Gastroesophageal sphincter (tissue), 4 donors: ENCODE measurements around the gene WFDC10A. TPM values are rescaled to one million over a fixed set of nuclear protein-coding genes. Genes with fewer than 3 reads are reported as not detected.
"Not testable (repeated sequence)": the region's sequence is repeated elsewhere in the genome, so short reads cannot be mapped to it uniquely, and the experiment has no call there.

ENCODE experiments used
- ATAC-seq: fragments of 150-250 bp; one replicate; pipeline ENCODE4 v1.9.1; 2016; ENCODE audit warnings: mild to moderate bottlenecking, moderate library complexity
- H3K27ac ChIP-seq, 4 donors: fragments of 200-600 bp; sonication (generic) in 3 of 4; 1 replicate in 3 of 4; 2 replicates in 1 of 4; pipeline ENCODE4 v1.5.1; 2016 to 2019
- H3K27me3 ChIP-seq: fragments of 200-600 bp; sonication (generic); one replicate; pipeline ENCODE4 v1.5.1; 2019
- H3K36me3 ChIP-seq, 2 donors: fragments of 200-600 bp; sonication (generic); one replicate each; pipeline ENCODE4 v1.5.1; 2019; ENCODE audit warnings: control low read depth in 1 of 2
- H3K4me1 ChIP-seq, 3 donors: fragments of 200-600 bp; sonication (generic); 1 replicate in 2 of 3; 2 replicates in 1 of 3; pipeline ENCODE4 v1.5.1; 2016 to 2019; ENCODE audit warnings: control low read depth in 2 of 3
- H3K4me3 ChIP-seq, 2 donors: fragments of 200-600 bp; sonication (generic); one replicate each; pipeline ENCODE4 v1.5.1; 2019; ENCODE audit warnings: mild to moderate bottlenecking in 1 of 2, moderate library complexity in 1 of 2
- H3K9me3 ChIP-seq, 3 donors: fragments of 200-600 bp; sonication (generic); one replicate each; pipeline ENCODE4 v1.5.1; 2017 to 2019; ENCODE audit warnings: control low read depth in 2 of 3
- CTCF ChIP-seq, 4 experiments: fragments of 200-600 bp in 2 of 4; fragments of 450-650 bp in 2 of 4; sonication (generic) in 1 of 4; IDR thresholded peaks; one replicate each; pipeline ENCODE4 v1.5.1; 2017 to 2019; ENCODE audit warnings: antibody characterized with exemption in 4 of 4, mild to moderate bottlenecking in 2 of 4, moderate library complexity in 2 of 4
- EP300 ChIP-seq: sonication (generic); formaldehyde crosslinking; IDR thresholded peaks from one replicate; pipeline ENCODE4 v1.6.1; 2017; ENCODE audit warnings: antibody characterized with exemption, mild to moderate bottlenecking
- POLR2A ChIP-seq, 2 donors: fragments of 450-650 bp; IDR thresholded peaks; one replicate each; pipeline ENCODE4 v1.6.1; 2017; ENCODE audit warnings: antibody characterized with exemption in 2 of 2, mild to moderate bottlenecking in 2 of 2, moderate library complexity in 1 of 2
- POLR2AphosphoS5 ChIP-seq: sonication (generic); formaldehyde crosslinking; IDR thresholded peaks from one replicate; pipeline ENCODE4 v1.6.1; 2017; ENCODE audit warnings: antibody characterized with exemption
- WGBS, 2 donors: methylation state at CpG; one replicate each; pipeline ENCODE4 v1.1.5; 2018; ENCODE audit warnings: low coverage in 1 of 2; 5-methylcytosine and 5-hydroxymethylcytosine counted together
- total RNA-seq, 4 donors: library from RNA; depleted of rRNA; stranded (reverse); fragments of >200 nt; gene quantifications; one replicate each; pipeline ENCODE4 v1.1.0, GENCODE V29; 2016

WFDC10A gene
- total RNA-seq = not detected

DNA sequence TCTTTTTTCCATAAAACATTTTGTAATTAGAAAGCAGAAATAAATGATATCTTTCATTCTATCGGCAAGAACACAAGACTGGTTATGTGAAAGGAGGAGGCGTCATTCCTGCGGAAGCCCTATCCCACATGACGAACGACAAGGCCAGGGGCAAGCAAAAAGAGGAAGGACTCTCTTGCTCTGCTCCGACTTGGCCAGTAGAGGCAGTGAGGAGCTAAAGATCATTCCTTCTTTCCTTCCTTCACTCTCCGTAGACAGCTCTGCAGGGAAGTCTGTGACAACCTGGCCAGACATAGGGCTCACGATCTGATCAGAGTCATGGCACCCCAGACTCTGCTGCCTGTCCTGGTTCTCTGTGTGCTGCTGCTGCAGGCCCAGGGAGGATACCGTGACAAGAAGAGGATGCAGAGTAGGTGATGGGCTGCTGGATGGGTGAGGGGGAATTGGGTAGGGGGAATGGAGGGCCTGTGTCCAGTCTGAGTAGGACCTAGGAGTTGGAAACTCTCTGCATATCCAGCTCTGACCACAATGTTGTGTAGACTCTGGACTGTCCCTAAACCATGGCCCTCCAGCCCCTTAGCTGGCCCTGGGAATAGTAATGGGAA is at the start of gene WFDC10A:
WFDC10A (plus strand) TSS at position 244 of the 605 bp plus-strand sequence; CDS start at position 319, 75 bp downstream.
- Histone ChIP-seq H3K27me3 (peaks cover 7% of the 10 kb centered on the region), H3K36me3 (no peaks in the 10 kb centered on the region), H3K27ac (no peak within 1 kb of the TSS), H3K4me3 (no peak within 1 kb of the TSS), H3K4me1 (peaks cover 0 to 6% (median 0%) of the 10 kb centered on the region in 3 donors), H3K9me3 (no peaks in the 10 kb centered on the region)
- peak; percentile 78 for ATAC-seq
- TF ChIP-seq POLR2AphosphoS5 = no peak
- TF ChIP-seq POLR2A (IDR thresholded peaks at IDR 0.05) = no peak
- peak in 3 of 4 experiments; percentile 21 to 49 (median 42) for TF ChIP-seq CTCF (IDR thresholded peaks at IDR 0.05)
- TF ChIP-seq EP300 = no peak
- 3 to 9% methylated on average over 7 to 8 of the region's 9 CpGs for WGBS, 2 donors

GRCh38 chr20:45581702-45582101 is 47.8 kb upstream of the WFDC10A start:
- Histone ChIP-seq H3K27me3 (peaks cover 16% of the 10 kb centered on the region), H3K4me3 (no peak overlapping the region), H3K27ac (no peak overlapping the region), H3K4me1 (no peaks in the 10 kb centered on the region), H3K9me3 (no peaks in the 10 kb centered on the region), H3K36me3 (no peaks in the 10 kb centered on the region)
- TF ChIP-seq CTCF (IDR thresholded peaks at IDR 0.05) = no peak
- no peak for TF ChIP-seq POLR2A (IDR thresholded peaks at IDR 0.05)
- TF ChIP-seq EP300 = no peak
- no peak for TF ChIP-seq POLR2AphosphoS5
- no peak for ATAC-seq

DNA sequence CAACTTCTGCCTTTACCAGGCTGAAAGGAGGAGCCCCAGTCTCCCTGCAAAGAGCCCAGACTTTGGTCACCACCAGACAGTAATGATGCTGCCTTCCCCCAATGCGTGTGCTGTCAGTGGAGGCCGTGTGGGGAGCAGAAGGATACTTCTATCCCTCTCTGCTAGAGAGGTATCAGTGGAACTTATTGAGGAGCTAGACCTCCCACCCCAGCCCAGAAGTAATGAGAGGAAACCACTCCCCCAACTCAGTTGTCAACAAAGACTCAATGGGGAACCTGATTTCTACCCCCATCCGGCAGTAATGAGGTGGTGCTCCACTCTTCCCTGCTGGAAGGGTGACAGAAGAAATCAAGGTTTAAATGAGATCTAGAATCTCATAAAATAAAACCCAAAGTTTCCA is 46.0 kb upstream of the WFDC10A start:
- 48 to 54% methylated on average over 3 of the region's 3 CpGs for WGBS, 2 donors
- ATAC-seq = no peak
- no peak for TF ChIP-seq CTCF (IDR thresholded peaks at IDR 0.05)
- TF ChIP-seq POLR2AphosphoS5 = no peak

GRCh38 chr20:45584294-45584693 is 45.2 kb upstream of the WFDC10A start:
- H3K27me3 ChIP-seq = peaks cover 14% of the 10 kb centered on the region
- not testable (repeated sequence) for H3K36me3 ChIP-seq, H3K4me3 ChIP-seq, H3K9me3 ChIP-seq, H3K4me1 ChIP-seq, H3K27ac ChIP-seq, ATAC-seq
- 60 to 75% methylated on average over 3 to 5 of the region's 5 CpGs for WGBS, 2 donors

More for the DNA sequence above, 46.0 kb upstream of the WFDC10A start:
- Histone ChIP-seq H3K4me1 (no peaks in the 10 kb centered on the region), H3K9me3 (no peaks in the 10 kb centered on the region), H3K36me3 (no peaks in the 10 kb centered on the region), H3K4me3 (no peak overlapping the region), H3K27ac (no peak overlapping the region), H3K27me3 (peaks cover 16% of the 10 kb centered on the region)

DNA sequence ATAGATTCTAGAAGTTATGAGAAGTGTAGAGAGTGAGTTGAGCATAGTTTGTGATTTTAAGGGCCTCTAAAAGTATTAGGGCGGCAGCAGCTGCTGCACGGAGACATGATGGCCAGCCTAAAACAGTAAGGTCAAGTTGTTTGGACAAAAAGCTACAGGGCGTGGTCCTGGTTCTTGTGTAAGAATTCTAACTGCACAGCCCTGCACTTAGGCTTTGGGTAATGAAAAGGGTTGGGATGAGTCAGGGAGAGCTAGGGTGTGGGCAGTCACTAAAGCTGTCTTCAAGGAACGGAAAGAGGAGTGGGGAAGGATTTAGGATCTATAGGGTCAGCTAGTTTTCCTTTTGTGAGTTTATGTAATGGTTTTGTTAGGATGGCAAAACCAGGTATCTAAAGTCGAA is 43.6 kb upstream of the WFDC10A start:
- not testable (repeated sequence) for H3K9me3 ChIP-seq, H3K4me1 ChIP-seq, H3K36me3 ChIP-seq, H3K27ac ChIP-seq, H3K4me3 ChIP-seq, ATAC-seq
- H3K27me3 ChIP-seq = peaks cover 11% of the 10 kb centered on the region
- 67 to 69% methylated on average over 5 of the region's 5 CpGs for WGBS, 2 donors

GRCh38 chr20:45588800-45589199 is 40.7 kb upstream of the WFDC10A start:
- H3K4me1 ChIP-seq = no peaks in the 10 kb centered on the region
- H3K36me3 ChIP-seq = no peaks in the 10 kb centered on the region
- H3K9me3 ChIP-seq = peaks cover 0 to 10% (median 0%) of the 10 kb centered on the region in 3 donors
- TF ChIP-seq POLR2A (IDR thresholded peaks at IDR 0.05) = no peak
- no peak for TF ChIP-seq CTCF (IDR thresholded peaks at IDR 0.05)
- no peak for TF ChIP-seq POLR2AphosphoS5
- TF ChIP-seq EP300 = no peak
- ATAC-seq = no peak
- H3K27me3 ChIP-seq = peaks cover 12% of the 10 kb centered on the region
- no peak overlapping the region for H3K4me3 ChIP-seq
- WGBS, 2 donors = 63% methylated on average over 2 of the region's 2 CpGs; no CpG with 5 or more reads in 1 of the 2 donors
- H3K27ac ChIP-seq = no peak overlapping the region
